ENCODE measurements around the gene FGF14.

DNA sequence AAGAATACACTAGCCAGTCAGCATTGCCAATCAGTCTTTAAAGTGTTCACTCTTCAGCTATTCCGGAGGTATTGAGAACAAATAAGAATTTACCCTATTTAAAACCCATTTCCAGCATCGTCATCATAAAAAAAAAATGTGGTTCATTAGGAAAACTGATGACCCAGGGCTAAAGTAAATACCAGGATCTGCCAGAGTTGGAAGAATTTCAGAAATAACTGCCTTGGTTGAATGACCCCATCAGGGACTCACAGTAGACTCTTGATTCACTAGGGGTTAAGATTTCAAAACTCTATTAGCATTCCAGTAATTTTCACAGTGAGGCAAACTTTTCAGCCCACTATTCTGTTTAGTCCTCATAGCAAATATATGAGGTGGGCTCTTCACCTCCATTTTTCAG lies 572.4 kb downstream of the FGF14 start:
- no peak for TF ChIP-seq POLR2A (IDR thresholded peaks at IDR 0.05; ENCODE audit: low read depth, low read length)
- TF ChIP-seq POLR2AphosphoS5 (IDR thresholded peaks at IDR 0.05; ENCODE audit: low read depth, low read length), result no peak
